Endothelial cell of umbilical vein (primary cell): Measurements from ENCODE around the gene ACTR3. TPM values are rescaled to one million over a fixed set of nuclear protein-coding genes. Genes with fewer than 3 reads are reported as not detected.

Experiments
- BruUV-seq: library from RNA; stranded (reverse); fragments of 400-500 nt; replicated peaks from 2 replicates; lab custom pipeline; 2021; lab: Mats Ljungman, UMichigan
- CTCF ChIA-PET: fragments of 300-600, 350-600 bp; sonication (Branson Sonifier 250); formaldehyde crosslinking; loops from one replicate; lab custom pipeline; 2021; ENCODE audit warnings: antibody characterized with exemption, inconsistent platforms; lab: Charles Lee
- POLR2A ChIA-PET: fragments of 300-600, 350-600 bp; sonication (Branson Sonifier 250); formaldehyde crosslinking; loops from one replicate; lab custom pipeline; 2021; ENCODE audit warnings: antibody characterized with exemption, inconsistent platforms; lab: Charles Lee
- DNase-seq: peaks from one replicate; pipeline ENCODE4 v3.0.0-alpha.2; 2011; ENCODE audit warnings: low read depth, low spot score
- FAIRE-seq: peaks from 2 replicates; lab custom pipeline; 2011; peaks lifted over from hg19 to GRCh38; lab: Jason Lieb, UNC
- H2AFZ ChIP-seq: 2 replicates; pipeline ENCODE4 v1.6.0; 2012; ENCODE audit warnings: low read depth, low read length, control low read depth, inconsistent platforms
- H3K27ac ChIP-seq: 2 replicates; pipeline ENCODE4 v1.5.1; 2011; ENCODE audit warnings: low read depth, mild to moderate bottlenecking, control low read depth, low read length, moderate library complexity; ENCODE audit not compliant: insufficient read depth
- H3K27me3 ChIP-seq, 2 experiments: 2 replicates each; pipeline versions ENCODE4 v1.6.0 to v1.6.1; 2011; ENCODE audit warnings: low read length in 2 of 2, mixed read lengths in 1 of 2; ENCODE audit not compliant: control insufficient read depth in 2 of 2, insufficient read depth in 2 of 2
- H3K36me3 ChIP-seq, 2 experiments: 2 replicates in 1 of 2; 3 replicates in 1 of 2; pipeline ENCODE4 v1.5.1; 2011; ENCODE audit warnings: low read length in 2 of 2, mild to moderate bottlenecking in 1 of 2, moderate library complexity in 1 of 2; ENCODE audit not compliant: control insufficient read depth in 2 of 2, insufficient read depth in 2 of 2; ENCODE audit errors: extremely low read depth in 1 of 2
- H3K4me1 ChIP-seq: 3 replicates; pipeline ENCODE4 v1.5.1; 2011; ENCODE audit warnings: mild to moderate bottlenecking, low read length; ENCODE audit not compliant: control insufficient read depth, insufficient read depth; ENCODE audit errors: extremely low read depth
- H3K4me2 ChIP-seq: 2 replicates; pipeline ENCODE4 v1.6.1; 2011; ENCODE audit warnings: low read length, control low read depth, mixed read lengths; ENCODE audit not compliant: insufficient read depth
- H3K4me3 ChIP-seq, 3 experiments: fragments of 200-600 bp in 1 of 3; sonication (generic), shearing (Covaris generic) in 1 of 3; replicated peaks in 1 of 3; 2 replicates each; pipeline ENCODE4 v1.5.1; 2011 to 2016; ENCODE audit warnings: control low read depth in 3 of 3, low read length in 3 of 3, mild to moderate bottlenecking in 2 of 3, inconsistent platforms in 1 of 3, low read depth in 1 of 3, moderate library complexity in 1 of 3; ENCODE audit not compliant: insufficient read depth in 1 of 3
- H3K79me2 ChIP-seq: 2 replicates; pipeline ENCODE4 v1.6.0; 2012; ENCODE audit warnings: low read length, inconsistent platforms; ENCODE audit not compliant: control insufficient read depth, insufficient read depth
- H3K9ac ChIP-seq: replicated peaks from 2 replicates; pipeline ENCODE3; 2011; ENCODE audit warnings: low read length, control low read depth; ENCODE audit not compliant: insufficient read depth; ENCODE audit errors: extremely low read depth
- H3K9me1 ChIP-seq: replicated peaks from 3 replicates; pipeline ENCODE4 v1.6.0; 2011; ENCODE audit warnings: mild to moderate bottlenecking, low read length; ENCODE audit not compliant: control insufficient read depth, insufficient read depth; ENCODE audit errors: extremely low read depth
- H3K9me3 ChIP-seq: replicated peaks from 2 replicates; pipeline ENCODE4 v1.5.1; 2012; ENCODE audit warnings: low read length, inconsistent platforms; ENCODE audit not compliant: control insufficient read depth, insufficient read depth
- H4K20me1 ChIP-seq: replicated peaks from 2 replicates; pipeline ENCODE3; 2011; ENCODE audit warnings: mild to moderate bottlenecking, low read length; ENCODE audit not compliant: control insufficient read depth, insufficient read depth; ENCODE audit errors: extremely low read depth
- EZH2 ChIP-seq: IDR thresholded peaks from 2 replicates; pipeline ENCODE4 v1.6.1; 2012; ENCODE audit warnings: borderline replicate concordance, low read depth, mild to moderate bottlenecking, moderate library complexity, low read length, inconsistent platforms; ENCODE audit not compliant: severe bottlenecking
- FOS ChIP-seq: IDR thresholded peaks from 2 replicates; pipeline ENCODE4 v1.6.1; 2011; ENCODE audit warnings: mild to moderate bottlenecking, low read length, moderate library complexity, borderline replicate concordance; ENCODE audit not compliant: insufficient read depth
- GATA2 ChIP-seq: IDR thresholded peaks from 2 replicates; pipeline ENCODE4 v1.7.0; 2011; ENCODE audit warnings: low read depth, mild to moderate bottlenecking, moderate library complexity, mixed read lengths, low read length; ENCODE audit not compliant: insufficient read length, insufficient read depth
- JUN ChIP-seq: IDR thresholded peaks from 2 replicates; pipeline ENCODE4 v1.6.1; 2011; ENCODE audit warnings: borderline replicate concordance, low read depth; ENCODE audit not compliant: insufficient read length, insufficient read depth
- MAX ChIP-seq: IDR thresholded peaks from 2 replicates; pipeline ENCODE4 v1.6.1; 2011; ENCODE audit not compliant: insufficient read depth, insufficient read length
- MYC ChIP-seq: IDR thresholded peaks from one replicate; pipeline ENCODE4 v1.6.1; 2011; ENCODE audit warnings: mild to moderate bottlenecking, low read depth, low read length
- POLR2A ChIP-seq: IDR thresholded peaks from 2 replicates; pipeline ENCODE4 v1.6.1; 2012; ENCODE audit warnings: low read depth, mild to moderate bottlenecking, control low read depth, low read length
- POLR2AphosphoS5 ChIP-seq: IDR thresholded peaks from 2 replicates; pipeline ENCODE4 v1.6.1; 2012; ENCODE audit warnings: low read depth, mild to moderate bottlenecking, control low read depth, low read length, moderate library complexity; ENCODE audit not compliant: insufficient read depth
- dilution Hi-C: fragments of 300-500 bp; cut with MboI; formaldehyde crosslinking; loops from one replicate; pipeline ENCODE4 v1.15.0; 2019; ENCODE audit warnings: low sequenced_read_pairs; ENCODE audit not compliant: extremely low pct_ligation_motif_present
- intact Hi-C: fragments of 100-400 bp; cut with micrococcal nuclease; formaldehyde crosslinking; loops from one replicate; pipeline ENCODE4 v1.10.0; 2022
- polyA plus RNA-seq, 4 experiments: library from polyadenylated mRNA; depleted of rRNA in 3 of 4; stranded (reverse) in 3 of 4; unstranded in 1 of 4; fragments of >200 nt; gene quantifications; 2 replicates each; pipeline versions ENCODE4 v1.2.1 to v1.2.3, GENCODE V29; 2011 to 2012; ENCODE audit warnings: missing spikeins in 1 of 4
- total RNA-seq: library from RNA; stranded (reverse); gene quantifications from 2 replicates; pipeline ENCODE4 v1.2.3, GENCODE V29; 2021
- TF ChIP-seq, protein P1 (sequence below), 2 donors: IDR thresholded peaks; 1 replicate in 1 of 2; 2 replicates in 1 of 2; pipeline ENCODE4 v1.5.1; 2011; ENCODE audit warnings: low read length in 2 of 2, mild to moderate bottlenecking in 2 of 2, moderate library complexity in 2 of 2, control low read depth in 1 of 2, inconsistent platforms in 1 of 2, low read depth in 1 of 2; ENCODE audit not compliant: insufficient read depth in 1 of 2; ENCODE audit errors: extremely low read depth in 1 of 2

The ACTR3 gene
- total and polyA plus RNA-seq, 2 donors (not counting 3 experiments of a cell fraction or from before 2014, with no cell fraction given): 120 to 401 TPM

DNA sequence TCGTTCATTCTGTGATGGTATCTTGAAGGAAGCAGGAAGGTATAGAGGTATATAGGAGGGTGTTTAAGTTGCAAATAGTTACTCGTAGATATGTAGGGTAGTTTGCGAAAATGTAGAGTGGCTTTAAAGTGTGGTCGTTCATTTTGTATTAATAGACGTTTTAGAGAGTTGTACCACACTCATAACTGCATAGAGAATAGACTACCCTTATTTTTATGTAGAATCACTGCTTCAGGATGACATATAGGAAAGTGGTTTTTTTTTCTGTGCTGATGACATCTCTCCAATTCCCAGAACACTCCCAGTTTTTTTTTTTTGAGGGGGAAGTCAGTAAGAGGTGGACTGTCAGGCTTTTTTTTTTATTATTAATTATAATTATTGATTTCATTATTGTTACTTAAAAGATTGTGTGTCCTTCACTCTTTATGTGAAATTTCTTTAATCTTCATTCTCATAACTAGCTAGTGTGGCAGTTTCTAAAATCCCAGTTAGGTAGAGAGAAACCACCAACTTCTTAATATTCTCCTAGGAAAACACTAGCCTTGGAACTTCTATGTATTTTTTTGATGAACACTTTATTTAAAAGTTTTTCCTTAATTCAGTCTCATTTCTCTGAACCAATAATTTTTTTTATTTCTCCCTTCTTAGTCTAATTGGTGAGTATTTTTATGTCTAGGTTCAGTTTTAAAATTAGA lies 1.5 kb downstream of the ACTR3 start:
- peak overlapping the region; percentile 99 for H3K4me2 ChIP-seq
- no peak for DNase-seq
- dilution Hi-C loops (no loop called here), intact Hi-C loops (loop anchor here (5.0 kb wide), 1 partner anchor 76 kb away; no protein-coding TSS in a partner anchor)
- H4K20me1 ChIP-seq: peaks cover 15% of the 10 kb centered on the region
- H3K27me3 ChIP-seq: no peaks in the 10 kb centered on the region
- peaks cover 7% of the 10 kb centered on the region for H3K9me1 ChIP-seq
- H3K9ac ChIP-seq: peak overlapping the region; percentile 94
- H3K9me3 ChIP-seq: no peaks in the 10 kb centered on the region
- H3K79me2 ChIP-seq: peaks cover 80% of the 10 kb centered on the region
- peaks cover 60% of the 10 kb centered on the region for H3K4me1 ChIP-seq
- no peak for FAIRE-seq
- CTCF ChIA-PET: interaction anchor here (1.7 kb wide), 1 partner anchor 10 kb away, joined by 4 read pairs; no protein-coding TSS in a partner anchor
- H3K4me3 ChIP-seq: peak overlapping the region; percentile 99 to 100 (median 99)
- TF ChIP-seq, protein P1, sequence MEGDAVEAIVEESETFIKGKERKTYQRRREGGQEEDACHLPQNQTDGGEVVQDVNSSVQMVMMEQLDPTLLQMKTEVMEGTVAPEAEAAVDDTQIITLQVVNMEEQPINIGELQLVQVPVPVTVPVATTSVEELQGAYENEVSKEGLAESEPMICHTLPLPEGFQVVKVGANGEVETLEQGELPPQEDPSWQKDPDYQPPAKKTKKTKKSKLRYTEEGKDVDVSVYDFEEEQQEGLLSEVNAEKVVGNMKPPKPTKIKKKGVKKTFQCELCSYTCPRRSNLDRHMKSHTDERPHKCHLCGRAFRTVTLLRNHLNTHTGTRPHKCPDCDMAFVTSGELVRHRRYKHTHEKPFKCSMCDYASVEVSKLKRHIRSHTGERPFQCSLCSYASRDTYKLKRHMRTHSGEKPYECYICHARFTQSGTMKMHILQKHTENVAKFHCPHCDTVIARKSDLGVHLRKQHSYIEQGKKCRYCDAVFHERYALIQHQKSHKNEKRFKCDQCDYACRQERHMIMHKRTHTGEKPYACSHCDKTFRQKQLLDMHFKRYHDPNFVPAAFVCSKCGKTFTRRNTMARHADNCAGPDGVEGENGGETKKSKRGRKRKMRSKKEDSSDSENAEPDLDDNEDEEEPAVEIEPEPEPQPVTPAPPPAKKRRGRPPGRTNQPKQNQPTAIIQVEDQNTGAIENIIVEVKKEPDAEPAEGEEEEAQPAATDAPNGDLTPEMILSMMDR (IDR thresholded peaks at IDR 0.05; ENCODE audit: extremely low read depth in 1 of 2, insufficient read depth in 1 of 2, low read depth in 1 of 2, low read length in 2 of 2): no peak
- no peak for TF ChIP-seq EZH2
- no peak for TF ChIP-seq MYC
- no peak for TF ChIP-seq POLR2A
- TF ChIP-seq GATA2: no peak
- TF ChIP-seq MAX: no peak
- TF ChIP-seq POLR2AphosphoS5: no peak
- TF ChIP-seq JUN: no peak
- no peak for TF ChIP-seq FOS
- peak overlapping the region; percentile 83 for H3K27ac ChIP-seq
- BruUV-seq: TSS peak; percentile 44
- POLR2A ChIA-PET: interaction anchor here (2.6 kb wide), 1 partner anchor 135 kb away, joined by 9 read pairs; the partner anchor contains the start of gene SLC35F5
- H3K36me3 ChIP-seq: peaks cover 0 to 2% of the 10 kb centered on the region in 2 experiments
- H2AFZ ChIP-seq: no peak overlapping the region
